ENCODE measurements around the gene MOCS3.

MOCS3 gene

DNA sequence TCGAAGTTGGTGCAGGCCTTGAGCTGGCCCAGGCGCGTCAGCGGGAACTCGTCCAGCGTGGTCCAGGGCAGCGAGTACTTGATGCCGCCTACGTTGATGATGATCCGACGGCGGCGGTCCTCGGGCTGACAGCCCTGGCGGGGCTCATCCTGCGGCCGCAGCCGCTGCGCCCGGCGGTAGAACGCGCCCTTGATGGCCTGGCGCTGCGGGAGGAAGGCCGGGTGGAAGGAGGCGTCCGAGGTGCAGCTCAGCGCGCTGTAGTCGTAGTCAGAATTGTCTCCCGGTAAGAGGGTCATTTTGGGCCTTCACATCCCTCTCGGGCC lies 51.4 kb downstream of the MOCS3 start:
- DNase-seq (ENCODE audit: low spot score) = no peak
- no peak overlapping the region for H3K27ac ChIP-seq
- H3K4me3 ChIP-seq = no peak overlapping the region
- no peak for TF ChIP-seq CTCF (IDR thresholded peaks at IDR 0.05)

GRCh38 chr20:51010932-51011331 lies 52.3 kb downstream of the MOCS3 start:
- Histone ChIP-seq H3K4me3 (no peak overlapping the region), H3K27ac (no peak overlapping the region)
- no peak for TF ChIP-seq CTCF (IDR thresholded peaks at IDR 0.05)
- DNase-seq (ENCODE audit: low spot score) = no peak

GRCh38 chr20:51011479-51011878 lies 52.9 kb downstream of the MOCS3 start:
- H3K4me3 ChIP-seq = no peak overlapping the region
- no peak for DNase-seq (ENCODE audit: low spot score)
- H3K27ac ChIP-seq = no peak overlapping the region
- TF ChIP-seq CTCF (IDR thresholded peaks at IDR 0.05) = no peak

GRCh38 chr20:51012357-51012756 lies 53.7 kb downstream of the MOCS3 start:
- TF ChIP-seq CTCF (IDR thresholded peaks at IDR 0.05) = no peak
- H3K27ac ChIP-seq = no peak overlapping the region
- DNase-seq (ENCODE audit: low spot score) = no peak
- H3K4me3 ChIP-seq = no peak overlapping the region
